Tibial nerve (tissue), 4 donors: Measurements from ENCODE around the gene CD83. TPM values are rescaled to one million over a fixed set of nuclear protein-coding genes. Genes with fewer than 3 reads are reported as not detected.

Source experiments
- DNase-seq, 2 donors: peaks; one replicate each; pipeline ENCODE4 v3.0.0-alpha.2; 2019; ENCODE audit warnings: low spot score in 2 of 2
- H3K27ac ChIP-seq, 4 donors: fragments of 200-600 bp; sonication (generic) in 3 of 4; one replicate each; pipeline ENCODE4 v1.5.1; 2017 to 2019; ENCODE audit warnings: mild to moderate bottlenecking in 1 of 4
- H3K27me3 ChIP-seq, 2 donors: fragments of 200-600 bp; sonication (generic) in 1 of 2; one replicate each; pipeline versions ENCODE4 v1.5.1 to v1.6.0; 2017 to 2019
- H3K36me3 ChIP-seq, 3 donors: fragments of 200-600 bp; sonication (generic); one replicate each; pipeline ENCODE4 v1.5.1; 2018 to 2019
- H3K4me1 ChIP-seq, 4 donors: fragments of 200-600 bp; sonication (generic) in 3 of 4; one replicate each; pipeline ENCODE4 v1.5.1; 2017 to 2019
- H3K4me3 ChIP-seq, 4 donors: fragments of 200-600 bp; sonication (generic) in 3 of 4; one replicate each; pipeline ENCODE4 v1.5.1; 2017 to 2019; ENCODE audit warnings: mild to moderate bottlenecking in 1 of 4, moderate library complexity in 1 of 4
- H3K9me3 ChIP-seq, 4 donors: fragments of 200-600 bp; sonication (generic) in 3 of 4; one replicate each; pipeline ENCODE4 v1.5.1; 2017 to 2019
- CTCF ChIP-seq, 5 experiments: fragments of 200-600 bp in 3 of 5; fragments of 450-650 bp in 2 of 5; sonication (generic) in 3 of 5; IDR thresholded peaks; one replicate each; pipeline ENCODE4 v1.5.1; 2016 to 2019; ENCODE audit warnings: antibody characterized with exemption in 5 of 5, mild to moderate bottlenecking in 3 of 5, moderate library complexity in 2 of 5
- EP300 ChIP-seq, 2 donors: sonication (generic); formaldehyde crosslinking; IDR thresholded peaks; one replicate each; pipeline ENCODE4 v1.6.1; 2017; ENCODE audit warnings: antibody characterized with exemption in 2 of 2, mild to moderate bottlenecking in 1 of 2
- POLR2A ChIP-seq, 2 donors: fragments of 450-650 bp; IDR thresholded peaks; one replicate each; pipeline ENCODE4 v1.6.1; 2017; ENCODE audit warnings: antibody characterized with exemption in 2 of 2, mild to moderate bottlenecking in 2 of 2, moderate library complexity in 2 of 2
- WGBS, 2 donors: methylation state at CpG; one replicate each; pipeline ENCODE4 v1.1.5; 2018; 5-methylcytosine and 5-hydroxymethylcytosine counted together
- total RNA-seq, 4 donors: library from RNA; depleted of rRNA; stranded (reverse); fragments of >200 nt; gene quantifications; one replicate each; pipeline ENCODE4 v1.1.0, GENCODE V29; 2016

The CD83 gene
- total RNA-seq, 4 donors from 2014 or later = 2.1 to 5.3 (median 3.7) TPM

- Histone ChIP-seq H3K27ac (no peak overlapping the region), H3K36me3 (no peaks in the 10 kb centered on the region), H3K4me3 (no peak overlapping the region), H3K4me1 (peaks cover 0 to 15% (median 0%) of the 10 kb centered on the region in 4 donors), H3K27me3 (no peaks in the 10 kb centered on the region), H3K9me3 (no peaks in the 10 kb centered on the region)
- TF ChIP-seq POLR2A (IDR thresholded peaks at IDR 0.05) = no peak
- no peak for TF ChIP-seq CTCF (IDR thresholded peaks at IDR 0.05)
- no peak for TF ChIP-seq EP300 (IDR thresholded peaks at IDR 0.05)
- WGBS, 2 donors = 79 to 91% methylated on average over 5 of the region's 5 CpGs
- DNase-seq = no peak
These were observed 36.4 kb upstream of the CD83 start for GRCh38 chr6:14081126-14081525.

- Histone ChIP-seq H3K4me1 (peaks cover 0 to 15% (median 0%) of the 10 kb centered on the region in 4 donors), H3K36me3 (no peaks in the 10 kb centered on the region), H3K4me3 (no peak overlapping the region), H3K27ac (no peak overlapping the region), H3K27me3 (no peaks in the 10 kb centered on the region), H3K9me3 (no peaks in the 10 kb centered on the region)
- TF ChIP-seq EP300 (IDR thresholded peaks at IDR 0.05) (no peak), POLR2A (IDR thresholded peaks at IDR 0.05) (no peak), CTCF (IDR thresholded peaks at IDR 0.05) (no peak)
- no peak for DNase-seq
- 72 to 74% methylated on average over 3 of the region's 3 CpGs for WGBS, 2 donors
These were observed 34.8 kb upstream of the CD83 start for GRCh38 chr6:14082771-14083170.

GRCh38 chr6:14083262-14083661 is 34.3 kb upstream of the CD83 start:
- H3K4me1 ChIP-seq = peaks cover 0 to 15% (median 0%) of the 10 kb centered on the region in 4 donors
- no peak for DNase-seq
- no peaks in the 10 kb centered on the region for H3K9me3 ChIP-seq
- no peak overlapping the region for H3K4me3 ChIP-seq
- no peaks in the 10 kb centered on the region for H3K27me3 ChIP-seq
- H3K36me3 ChIP-seq = no peaks in the 10 kb centered on the region
- TF ChIP-seq CTCF (IDR thresholded peaks at IDR 0.05) = no peak
- TF ChIP-seq EP300 (IDR thresholded peaks at IDR 0.05) = no peak
- no peak for TF ChIP-seq POLR2A (IDR thresholded peaks at IDR 0.05)
- 91 to 93% methylated on average over 3 of the region's 3 CpGs for WGBS, 2 donors
- no peak overlapping the region for H3K27ac ChIP-seq

GRCh38 chr6:14083751-14084150 is 33.8 kb upstream of the CD83 start:
- Histone ChIP-seq H3K4me3 (no peak overlapping the region), H3K27me3 (no peaks in the 10 kb centered on the region), H3K4me1 (peaks cover 0 to 14% (median 0%) of the 10 kb centered on the region in 4 donors), H3K36me3 (no peaks in the 10 kb centered on the region), H3K9me3 (no peaks in the 10 kb centered on the region), H3K27ac (no peak overlapping the region)
- TF ChIP-seq CTCF (IDR thresholded peaks at IDR 0.05) (no peak), EP300 (IDR thresholded peaks at IDR 0.05) (no peak), POLR2A (IDR thresholded peaks at IDR 0.05) (no peak)
- 73 to 79% methylated on average over 3 of the region's 3 CpGs for WGBS, 2 donors
- DNase-seq = no peak

GRCh38 chr6:14084388-14084787 is 33.2 kb upstream of the CD83 start:
- no peak for DNase-seq
- Histone ChIP-seq H3K36me3 (no peaks in the 10 kb centered on the region), H3K4me3 (no peak overlapping the region), H3K27me3 (no peaks in the 10 kb centered on the region), H3K27ac (no peak overlapping the region), H3K4me1 (peaks cover 0 to 8% (median 0%) of the 10 kb centered on the region in 4 donors), H3K9me3 (no peaks in the 10 kb centered on the region)
- WGBS, 2 donors = 93 to 95% methylated on average over 10 to 11 of the region's 11 CpGs
- TF ChIP-seq CTCF (IDR thresholded peaks at IDR 0.05) = no peak
- no peak for TF ChIP-seq POLR2A (IDR thresholded peaks at IDR 0.05)
- TF ChIP-seq EP300 (IDR thresholded peaks at IDR 0.05) = no peak
